Coronary artery (tissue), 2 donors: ENCODE results near the gene NUP107.
A peak's percentile ranks its signal among the peaks of the same experiment; 100 is the strongest.
"Not testable (repeated sequence)": the region's sequence is repeated elsewhere in the genome, so short reads cannot be mapped to it uniquely, and the experiment has no call there.

ENCODE experiments used
- DNase-seq: peaks from one replicate; pipeline ENCODE4 v3.0.0-alpha.2; 2017; ENCODE audit warnings: low spot score
- H3K27ac ChIP-seq, 2 donors: fragments of 200-600 bp; sonication (generic); one replicate each; pipeline ENCODE4 v1.5.1; 2016 to 2019
- H3K4me3 ChIP-seq: fragments of 200-600 bp; sonication (generic); 2 replicates; pipeline ENCODE4 v1.5.1; 2016; ENCODE audit warnings: mild to moderate bottlenecking, moderate library complexity
- CTCF ChIP-seq: fragments of 200-600 bp; sonication (generic); IDR thresholded peaks from one replicate; pipeline ENCODE4 v1.5.1; 2019; ENCODE audit warnings: antibody characterized with exemption

The NUP107 gene

GRCh38 chr12:68686595-68687521 is at the start of gene NUP107:
Gene NUP107 (plus strand): TSS chr12:68686978. CDS start chr12:68687066, 88 bp downstream.
- TF ChIP-seq CTCF: no peak
- DNase-seq: peak; percentile 99
- Histone ChIP-seq H3K4me3 (peak within 1 kb of the TSS; percentile 95), H3K27ac (peak within 1 kb of the TSS; percentile 79)

DNA sequence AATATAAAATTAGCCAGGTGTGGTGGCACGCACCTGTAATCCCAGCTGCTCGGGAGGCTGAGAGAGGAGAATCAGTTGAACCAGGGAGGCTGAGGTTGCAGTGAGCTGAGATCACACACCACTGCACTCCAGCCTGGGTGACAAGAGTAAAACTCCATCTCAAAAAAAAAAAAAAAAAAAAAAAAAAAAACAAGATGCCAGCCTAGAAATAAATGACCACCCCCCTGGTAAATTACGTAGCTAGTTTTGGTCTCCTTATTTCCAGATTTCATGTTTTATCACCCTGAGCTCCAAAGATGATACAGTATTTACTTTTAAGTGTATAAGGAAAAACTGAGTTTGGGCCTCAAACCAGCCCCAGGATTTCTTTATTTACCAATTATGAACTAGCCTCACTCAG is 49.3 kb upstream of the NUP107 start:
- DNase-seq, H3K4me3 ChIP-seq, H3K27ac ChIP-seq: not testable (repeated sequence)

- Histone ChIP-seq H3K4me3 (no peak overlapping the region), H3K27ac (no peak overlapping the region)
- no peak for DNase-seq
- no peak for TF ChIP-seq CTCF
These were observed 48.6 kb upstream of the NUP107 start for GRCh38 chr12:68638171-68638570.

- no peak for DNase-seq
- H3K27ac ChIP-seq: no peak overlapping the region
- TF ChIP-seq CTCF: no peak
- no peak overlapping the region for H3K4me3 ChIP-seq
These were observed 47.9 kb upstream of the NUP107 start for GRCh38 chr12:68638721-68639395.

DNA sequence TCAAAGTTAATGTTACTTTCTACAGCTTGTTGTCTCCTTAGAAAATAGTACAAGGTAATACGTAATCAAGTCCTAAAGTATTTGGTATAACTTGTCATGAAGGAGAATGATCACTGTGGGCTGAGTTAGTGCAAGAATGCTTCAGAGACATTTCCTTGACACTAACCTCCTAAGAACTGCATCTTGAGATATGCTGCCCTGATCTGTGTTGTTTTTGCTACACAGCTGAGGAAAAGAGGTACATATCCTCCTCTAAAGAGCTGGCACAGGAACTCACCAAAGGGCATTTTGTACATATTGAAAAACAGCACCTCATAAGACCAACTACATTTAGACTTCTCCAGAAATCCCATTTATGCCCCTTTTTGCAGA is 47.4 kb upstream of the NUP107 start:
- no peak for DNase-seq
- no peak overlapping the region for H3K27ac ChIP-seq
- H3K4me3 ChIP-seq: no peak overlapping the region
- no peak for TF ChIP-seq CTCF

GRCh38 chr12:68641138-68641537 is 45.6 kb upstream of the NUP107 start:
- Histone ChIP-seq H3K4me3 (no peak overlapping the region), H3K27ac (no peak overlapping the region)
- no peak for DNase-seq
- no peak for TF ChIP-seq CTCF

- Histone ChIP-seq H3K4me3 (no peak overlapping the region), H3K27ac (no peak overlapping the region)
- no peak for DNase-seq
- no peak for TF ChIP-seq CTCF
These were observed 40.3 kb upstream of the NUP107 start for GRCh38 chr12:68646484-68646883.
